Thoracic aorta (tissue), 2 donors: Measurements from ENCODE around the gene SEC23IP. TPM values are rescaled to one million over a fixed set of nuclear protein-coding genes. Genes with fewer than 3 reads are reported as not detected.

ENCODE experiments used
- ATAC-seq: fragments of 150-250 bp; one replicate; pipeline ENCODE4 v1.8.0; 2017; ENCODE audit warnings: low read depth; ENCODE audit not compliant: insufficient number of reproducible peaks, low FRiP score
- DNase-seq: peaks from one replicate; pipeline ENCODE4 v3.0.0-alpha.2; 2020; ENCODE audit warnings: low spot score
- H3K27ac ChIP-seq, 2 donors: fragments of 200-600 bp; sonication (generic); 1 replicate in 1 of 2; 2 replicates in 1 of 2; pipeline ENCODE4 v1.5.1; 2016; ENCODE audit warnings: mild to moderate bottlenecking in 2 of 2, moderate library complexity in 2 of 2
- H3K27me3 ChIP-seq: fragments of 200-600 bp; sonication (generic); replicated peaks from 2 replicates; pipeline ENCODE4 v1.6.0; 2016; ENCODE audit warnings: mild to moderate bottlenecking; ENCODE audit not compliant: insufficient read depth
- H3K36me3 ChIP-seq: fragments of 200-600 bp; sonication (generic); one replicate; pipeline ENCODE4 v1.5.1; 2016
- H3K4me1 ChIP-seq, 2 donors: fragments of 200-600 bp; sonication (generic); 1 replicate in 1 of 2; 2 replicates in 1 of 2; pipeline versions ENCODE4 v1.5.1 to v1.6.0; 2016; ENCODE audit warnings: low read depth in 2 of 2, mild to moderate bottlenecking in 1 of 2; ENCODE audit not compliant: control insufficient read depth in 1 of 2
- H3K4me3 ChIP-seq: fragments of 200-600 bp; sonication (generic); 2 replicates; pipeline ENCODE4 v1.5.1; 2016; ENCODE audit warnings: mild to moderate bottlenecking
- H3K9me3 ChIP-seq: fragments of 200-600 bp; sonication (generic); 2 replicates; pipeline ENCODE4 v1.5.1; 2016
- CTCF ChIP-seq: fragments of 200-600 bp; sonication (generic); IDR thresholded peaks from one replicate; pipeline ENCODE4 v1.5.1; 2019; ENCODE audit warnings: antibody characterized with exemption
- total RNA-seq, 2 donors: library from RNA; depleted of rRNA; stranded (reverse); fragments of >200 nt; gene quantifications; one replicate each; pipeline versions ENCODE4 v1.1.0 to v1.2.3, GENCODE V29; 2016

Gene SEC23IP
- total RNA-seq, result 10 to 100 TPM; 17.9 to 20.9 TPM

DNA sequence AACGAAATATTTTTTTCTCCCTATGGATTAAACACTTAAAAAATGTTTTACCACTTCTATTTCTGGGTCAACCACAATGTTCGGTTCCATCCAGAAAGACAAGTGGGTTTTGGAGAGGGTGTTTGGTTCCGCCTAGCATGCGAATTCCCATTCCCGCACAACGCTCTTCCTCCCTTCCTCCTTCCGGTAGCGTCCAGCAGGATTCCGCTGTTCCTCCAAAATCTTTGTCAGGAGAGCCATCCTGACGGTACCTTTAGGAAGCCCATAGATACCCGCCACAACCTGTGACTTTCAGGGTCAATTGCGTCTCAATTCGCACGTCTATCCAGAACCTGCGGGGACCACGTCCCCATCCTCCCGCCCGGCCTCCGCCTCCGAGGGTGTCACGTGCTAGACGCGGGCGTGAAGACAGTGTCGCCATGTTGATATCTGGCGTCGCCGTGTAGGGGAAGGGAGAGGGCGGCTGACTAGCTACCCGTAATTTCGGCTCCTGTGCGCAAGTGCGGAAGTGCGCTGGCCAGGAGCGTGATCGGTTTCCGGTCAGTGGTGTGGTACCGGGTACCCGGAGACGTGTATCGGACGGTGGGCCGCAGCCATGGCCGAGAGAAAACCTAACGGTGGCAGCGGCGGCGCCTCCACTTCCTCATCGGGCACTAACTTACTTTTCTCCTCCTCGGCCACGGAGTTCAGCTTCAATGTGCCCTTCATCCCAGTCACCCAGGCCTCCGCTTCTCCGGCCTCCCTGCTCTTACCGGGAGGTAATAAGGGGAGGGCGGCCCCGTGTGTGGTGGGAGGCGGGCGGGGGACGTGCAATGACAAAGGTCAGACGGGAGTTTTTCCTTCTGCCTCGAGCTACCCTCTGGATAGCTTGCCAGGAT lies at the start of gene SEC23IP:
SEC23IP (plus strand) TSS at position 543 of the 878 bp plus-strand sequence; CDS start at position 596, 53 bp downstream.
- ATAC-seq (peak; percentile 95), DNase-seq (peak; percentile 91)
- no peak for TF ChIP-seq CTCF
- H3K4me3 ChIP-seq, result peak within 1 kb of the TSS; percentile 99
- H3K9me3 ChIP-seq, result no peaks in the 10 kb centered on the region
- H3K36me3 ChIP-seq, result no peaks in the 10 kb centered on the region
- H3K27ac ChIP-seq, result peak within 1 kb of the TSS; percentile 92 to 93
- H3K4me1 ChIP-seq, result peaks cover 36 to 47% of the 10 kb centered on the region in 2 donors
- H3K27me3 ChIP-seq, result no peaks in the 10 kb centered on the region

DNA sequence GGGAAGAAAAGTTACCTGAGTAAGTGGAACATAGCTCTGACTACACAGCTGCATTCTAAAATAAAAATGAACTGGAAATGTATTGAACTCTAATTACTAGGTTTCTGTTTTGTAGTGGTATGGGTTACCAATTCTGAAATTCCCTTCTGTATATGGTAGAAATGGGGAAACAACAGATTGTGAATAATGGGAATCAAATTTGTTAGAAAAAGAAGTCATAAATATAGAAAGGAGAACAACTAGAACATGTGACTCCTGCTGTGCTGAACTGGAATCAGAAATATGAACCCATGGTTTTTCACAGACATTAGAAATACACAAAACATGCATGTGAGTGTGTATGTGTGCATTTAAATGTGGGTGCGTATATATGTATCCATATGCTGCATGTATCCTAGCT lies 46.9 kb upstream of the SEC23IP start:
- no peak for TF ChIP-seq CTCF
- no peak for ATAC-seq
- Histone ChIP-seq H3K27ac (no peak overlapping the region), H3K9me3 (no peaks in the 10 kb centered on the region), H3K4me1 (no peaks in the 10 kb centered on the region), H3K4me3 (no peak overlapping the region), H3K36me3 (peaks cover 43% of the 10 kb centered on the region), H3K27me3 (no peaks in the 10 kb centered on the region)
- DNase-seq, result no peak

- Histone ChIP-seq H3K27me3 (no peaks in the 10 kb centered on the region), H3K9me3 (no peaks in the 10 kb centered on the region), H3K36me3 (peaks cover 44% of the 10 kb centered on the region), H3K4me1 (no peaks in the 10 kb centered on the region), H3K4me3 (no peak overlapping the region), H3K27ac (no peak overlapping the region)
- TF ChIP-seq CTCF, result no peak
- DNase-seq, result no peak
- ATAC-seq, result no peak
These were observed 43.3 kb upstream of the SEC23IP start for GRCh38 chr10:119849031-119849789.

GRCh38 chr10:119849944-119850343 lies 42.6 kb upstream of the SEC23IP start:
- H3K4me1 ChIP-seq, result no peaks in the 10 kb centered on the region
- H3K9me3 ChIP-seq, result no peaks in the 10 kb centered on the region
- TF ChIP-seq CTCF, result no peak
- ATAC-seq, result no peak
- DNase-seq, result no peak
- no peak overlapping the region for H3K4me3 ChIP-seq
- peaks cover 44% of the 10 kb centered on the region for H3K36me3 ChIP-seq
- H3K27me3 ChIP-seq, result no peaks in the 10 kb centered on the region
- no peak overlapping the region for H3K27ac ChIP-seq

DNA sequence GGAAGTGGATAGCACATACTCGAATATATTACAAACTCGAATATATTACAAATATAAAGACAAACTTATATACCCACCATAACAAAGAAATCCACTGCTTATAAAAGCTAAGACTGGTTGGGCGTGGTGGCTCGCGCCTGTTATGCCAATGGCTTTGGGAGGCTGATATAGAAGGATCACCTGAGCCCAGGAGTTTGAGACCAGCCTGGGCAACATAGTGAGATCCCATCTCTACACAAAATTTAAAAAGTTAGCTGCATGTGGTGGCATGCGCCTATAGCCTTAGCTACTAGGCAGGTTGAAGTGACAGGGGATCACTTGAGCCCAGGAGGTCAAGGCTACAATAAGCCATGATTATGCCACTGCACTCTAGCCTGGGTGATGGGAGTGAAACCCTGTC lies 40.3 kb upstream of the SEC23IP start:
- ATAC-seq, result no peak
- DNase-seq, result no peak
- no peak overlapping the region for H3K4me3 ChIP-seq
- no peaks in the 10 kb centered on the region for H3K9me3 ChIP-seq
- no peak for TF ChIP-seq CTCF
- no peaks in the 10 kb centered on the region for H3K4me1 ChIP-seq
- H3K27ac ChIP-seq, result no peak overlapping the region
- no peaks in the 10 kb centered on the region for H3K27me3 ChIP-seq
- H3K36me3 ChIP-seq, result peaks cover 37% of the 10 kb centered on the region
